Amygdala (tissue), 56 donors: ENCODE data around the gene KLHL9.
A peak's percentile ranks its signal among the peaks of the same experiment; 100 is the strongest.

Experiments used
- DNase-seq, 56 donors: peaks; one replicate each; lab custom pipeline; 2025; lab: John Stamatoyannopoulos, UW

The KLHL9 gene

DNA sequence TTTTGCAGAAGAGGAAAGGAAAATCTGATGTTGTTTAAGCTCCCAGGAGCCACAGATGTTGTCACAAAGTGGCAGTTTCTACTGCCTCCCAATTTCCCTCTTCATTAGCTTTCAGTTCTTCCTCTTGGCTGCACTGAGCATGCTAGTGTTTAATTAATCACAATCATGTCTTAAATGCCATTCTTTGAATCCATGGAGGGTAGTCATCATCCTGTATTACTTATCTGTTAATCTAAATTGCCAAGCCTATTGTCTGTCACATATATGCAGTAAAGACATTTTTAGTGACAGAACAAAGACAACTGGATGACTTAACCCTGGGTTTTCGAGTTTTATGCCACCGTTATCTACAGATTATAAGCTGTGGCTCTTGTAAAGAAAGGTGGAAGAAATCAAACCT lies 14.7 kb downstream of the KLHL9 start:
- no peak for DNase-seq

DNA sequence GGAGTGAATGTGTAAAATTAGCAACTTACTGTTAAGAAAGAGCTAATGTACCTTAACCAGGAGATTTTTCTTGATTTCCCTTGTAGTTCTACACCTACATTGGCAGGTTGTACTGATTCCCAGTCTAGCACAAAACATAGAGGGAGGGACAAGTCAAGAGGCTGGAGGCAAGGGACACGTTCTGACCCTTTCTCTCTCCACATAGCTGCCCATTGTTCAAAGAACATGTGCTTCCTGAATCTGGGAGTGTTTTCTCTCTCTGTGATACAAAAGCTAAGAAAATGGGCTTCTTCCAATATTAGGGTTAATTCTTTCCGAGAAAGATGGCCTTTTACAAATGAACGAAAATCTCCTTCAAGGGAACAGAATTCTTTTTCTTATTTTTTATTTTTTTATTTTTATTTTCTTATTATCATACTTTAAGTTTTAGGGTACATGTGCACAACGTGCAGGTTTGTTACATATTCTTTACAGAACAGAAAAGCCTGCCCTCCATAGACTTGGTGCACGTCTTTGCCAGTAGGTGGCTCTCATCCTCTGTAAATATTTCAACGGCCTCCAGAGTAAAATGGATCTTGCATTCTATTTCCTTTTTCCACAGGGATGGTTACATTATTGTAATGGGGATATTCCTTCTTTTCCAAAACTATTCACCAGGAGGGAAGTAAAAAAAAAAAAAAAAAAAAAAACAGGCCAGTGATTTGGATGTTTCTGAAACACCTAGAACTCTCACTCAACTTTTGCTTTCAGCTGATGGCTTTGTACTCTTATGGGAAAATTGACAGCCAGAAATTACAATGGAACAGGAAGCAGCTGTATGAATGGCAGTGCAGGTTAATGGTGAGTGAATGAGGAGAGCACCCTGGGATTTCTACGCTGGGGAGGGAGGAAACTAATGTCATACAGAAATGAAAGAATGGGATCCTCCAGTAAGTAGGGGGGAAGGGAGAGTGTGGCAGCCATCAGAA lies 17.0 kb downstream of the KLHL9 start:
- DNase-seq = peak in 11 of 56 donors; percentile 2 to 71 (median 9)

DNA sequence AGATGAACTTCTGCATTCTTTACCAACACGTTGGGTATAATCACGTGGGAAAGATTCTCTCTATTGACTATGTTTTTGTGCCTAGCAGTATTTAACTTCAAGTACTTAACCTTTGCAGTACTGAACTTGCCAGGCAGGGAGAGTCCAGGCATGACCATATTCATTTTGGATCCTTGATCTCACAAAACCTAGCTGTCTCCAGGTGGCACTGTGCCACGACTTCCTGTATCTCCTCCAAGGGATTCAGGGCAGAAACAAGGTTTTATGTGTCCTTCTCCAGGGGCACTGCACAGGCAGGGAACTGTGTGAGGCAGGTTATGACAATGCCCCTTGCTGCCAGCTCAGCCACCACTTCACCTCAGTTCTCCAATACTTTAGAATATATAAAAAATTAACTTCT lies 18.3 kb downstream of the KLHL9 start:
- DNase-seq = no peak

DNA sequence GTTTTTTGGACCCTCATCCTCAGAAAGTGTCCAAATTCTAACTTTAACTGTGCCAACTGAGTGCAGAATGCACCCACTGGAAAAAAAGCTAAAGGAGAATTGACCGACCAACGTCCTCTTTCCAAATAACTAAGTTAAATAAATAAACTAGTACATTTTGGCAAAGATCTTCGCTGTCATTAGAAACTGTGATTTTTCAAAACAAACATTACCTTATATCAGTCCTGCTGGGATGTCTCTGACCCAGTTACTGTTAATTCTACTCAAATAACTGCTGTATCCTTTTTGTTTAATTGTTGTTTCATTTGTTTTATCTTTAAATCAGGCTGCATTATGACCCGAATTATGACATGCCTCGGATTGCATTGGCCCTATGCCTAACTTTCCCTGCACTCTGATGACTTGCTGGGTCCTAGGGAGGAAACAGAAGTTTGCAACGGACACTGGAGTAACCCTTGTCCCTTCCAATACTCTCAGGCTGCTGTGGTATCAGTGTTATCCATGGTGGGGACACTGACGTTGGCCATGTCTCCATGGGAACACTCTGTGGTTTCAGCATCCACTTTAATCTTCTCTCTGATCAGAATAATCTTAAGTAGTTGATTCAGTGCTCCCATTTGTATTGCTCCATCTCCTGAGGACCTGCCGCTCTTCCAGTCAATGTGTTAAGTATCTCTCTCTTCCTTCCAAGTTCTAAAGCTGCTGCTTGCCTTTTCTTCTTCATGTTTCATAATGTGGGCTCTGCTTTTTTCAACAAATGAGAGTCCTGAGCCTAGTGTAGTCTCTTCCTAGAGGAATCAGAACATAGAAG lies 19.0 kb downstream of the KLHL9 start:
- DNase-seq = no peak

DNA sequence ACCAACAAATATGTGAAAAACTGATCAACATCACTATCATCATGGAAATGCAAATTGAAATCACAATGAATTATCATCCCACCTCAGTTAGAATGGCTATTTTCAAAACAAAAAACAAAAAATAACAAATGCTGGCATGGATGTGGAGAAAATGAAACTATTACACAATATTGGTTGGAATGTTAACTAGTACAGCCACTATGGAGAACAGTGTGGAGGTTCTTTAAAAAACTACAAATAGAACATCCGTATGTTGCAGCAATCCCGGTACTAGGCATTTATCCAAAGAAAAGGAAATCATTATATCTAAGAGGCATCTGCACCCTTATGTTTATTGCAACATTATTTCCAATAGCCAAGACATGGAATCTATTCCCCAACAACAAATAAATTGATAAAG lies 21.1 kb downstream of the KLHL9 start:
- no peak for DNase-seq

DNA sequence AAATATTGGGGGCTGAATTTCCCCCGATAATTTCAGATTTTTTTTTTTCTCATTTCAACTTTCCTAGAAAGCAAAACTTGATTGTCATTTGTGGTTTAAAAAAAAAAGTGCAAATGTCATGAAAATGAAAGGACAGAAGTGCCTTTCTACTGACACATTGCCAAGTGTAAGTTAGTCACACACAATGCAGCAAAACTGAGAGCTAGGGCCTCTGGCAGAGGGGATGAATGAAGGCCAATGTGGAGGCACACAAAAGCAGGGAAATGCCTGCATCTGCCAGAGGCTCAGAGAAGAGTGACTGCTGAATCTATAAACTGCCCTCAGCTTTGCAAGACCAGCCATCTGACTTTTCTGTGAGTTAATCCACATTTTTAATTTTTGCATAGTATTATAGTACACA lies 23.3 kb downstream of the KLHL9 start:
- DNase-seq = no peak

DNA sequence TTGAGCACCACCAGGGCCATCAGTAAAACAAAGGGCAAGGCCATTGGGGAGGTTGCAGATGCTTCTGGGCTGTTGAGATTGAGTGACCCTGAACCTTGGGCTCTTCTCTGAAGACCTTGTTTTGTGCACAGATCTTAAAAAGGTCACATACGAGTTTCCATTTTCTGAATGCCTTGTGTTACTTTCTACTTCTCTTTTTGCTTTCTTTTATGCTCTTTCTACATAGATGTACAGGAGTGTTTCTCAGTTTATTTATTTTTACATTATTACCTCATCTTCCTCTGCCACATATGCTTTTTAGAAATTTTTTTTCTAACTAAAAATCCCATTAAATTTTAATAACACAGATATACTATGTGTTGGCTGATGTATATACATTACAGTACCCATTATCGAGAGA lies 30.0 kb downstream of the KLHL9 start, which contains the start of gene IFNA5:
Gene IFNA5 (minus strand): TSS at position 101 of the 400 bp plus-strand sequence. CDS start 57 bp downstream, at position 44.
- DNase-seq = no peak

DNA sequence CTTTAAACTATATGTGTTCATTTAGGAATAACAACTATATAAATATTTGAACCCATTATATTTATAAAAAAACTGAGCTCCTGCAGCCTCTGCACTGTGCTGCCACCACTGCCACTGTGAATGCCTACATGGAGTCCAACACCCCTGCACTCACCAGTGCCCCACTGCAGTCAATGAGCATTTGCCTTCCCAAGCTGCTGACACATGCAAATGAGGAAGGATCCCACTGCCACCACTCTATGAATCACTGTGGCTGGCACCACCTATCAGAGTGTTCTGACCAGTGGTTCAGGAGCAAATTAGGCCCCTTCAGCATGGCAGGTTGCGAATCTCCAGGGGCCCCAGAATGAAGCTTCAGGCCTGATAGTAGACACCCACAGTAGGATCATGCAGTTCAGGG lies 39.2 kb downstream of the KLHL9 start:
- DNase-seq = no peak

DNA sequence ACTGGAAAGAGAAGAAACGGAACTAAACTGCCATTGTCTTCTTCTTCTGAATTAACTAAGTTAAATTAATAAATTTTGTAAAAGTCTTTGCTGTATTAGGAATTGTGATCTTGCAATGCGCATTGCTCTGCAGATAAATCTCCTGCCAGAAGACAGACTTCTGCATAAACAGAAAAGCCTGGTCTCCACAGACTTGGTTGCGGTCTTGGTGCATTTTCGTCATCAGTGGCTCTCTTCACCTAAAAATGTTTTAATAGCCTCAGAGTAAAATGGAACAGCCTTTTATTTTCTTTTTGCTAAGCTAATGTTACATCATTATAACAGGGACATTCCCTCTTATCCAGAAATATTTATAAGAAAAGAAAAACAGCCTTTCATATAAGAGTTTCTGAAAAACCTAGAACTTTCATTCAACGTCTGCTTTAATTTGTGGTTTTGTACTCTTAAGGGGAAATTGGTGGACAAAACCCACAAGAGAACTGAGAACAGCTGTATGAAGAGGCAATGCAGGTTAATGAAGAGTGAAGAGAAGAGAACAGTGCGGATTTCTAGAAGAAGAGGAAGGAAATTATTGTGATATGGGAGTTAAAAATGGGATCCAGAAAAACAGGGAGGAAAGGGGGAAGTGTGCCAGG lies 40.2 kb downstream of the KLHL9 start:
- DNase-seq = no peak

DNA sequence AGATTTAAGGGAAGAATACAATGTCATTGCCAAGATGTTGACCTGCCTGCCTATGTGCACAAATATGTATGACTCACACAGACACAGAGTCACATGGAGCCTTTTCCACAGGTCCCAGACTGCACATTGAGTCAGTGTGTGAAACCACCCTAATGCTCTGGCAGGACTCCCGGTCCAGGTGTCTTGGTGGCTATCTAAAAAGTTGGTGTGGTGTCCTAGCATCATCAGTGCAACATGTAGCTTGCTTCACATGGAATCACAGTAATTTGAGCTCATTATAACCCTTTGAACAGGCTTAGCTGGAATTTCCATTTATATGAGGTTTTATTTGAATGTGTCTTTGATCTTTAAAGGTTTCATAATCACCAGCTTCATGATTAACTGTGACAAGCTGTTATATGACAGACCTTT lies 40.8 kb downstream of the KLHL9 start:
- DNase-seq = no peak

DNA sequence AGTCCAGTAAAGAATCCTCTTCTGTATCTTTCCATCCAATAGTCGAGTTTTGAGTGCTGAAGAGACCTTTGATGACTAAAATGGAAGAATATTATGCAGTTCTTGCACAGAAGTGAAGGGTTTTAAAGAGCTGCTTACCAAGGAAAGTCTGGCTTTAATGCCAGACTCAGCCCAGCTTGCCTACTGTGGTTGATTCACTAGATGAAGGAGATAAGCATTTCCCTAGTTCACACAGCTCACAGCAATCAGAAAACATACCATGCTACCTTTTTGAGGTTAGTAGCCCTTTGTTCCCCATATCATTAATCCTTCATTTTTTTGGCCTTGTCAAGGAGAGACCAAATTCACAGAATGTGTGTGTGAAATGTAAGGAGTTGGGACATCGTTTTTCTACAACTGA lies 45.4 kb downstream of the KLHL9 start:
- DNase-seq = no peak

DNA sequence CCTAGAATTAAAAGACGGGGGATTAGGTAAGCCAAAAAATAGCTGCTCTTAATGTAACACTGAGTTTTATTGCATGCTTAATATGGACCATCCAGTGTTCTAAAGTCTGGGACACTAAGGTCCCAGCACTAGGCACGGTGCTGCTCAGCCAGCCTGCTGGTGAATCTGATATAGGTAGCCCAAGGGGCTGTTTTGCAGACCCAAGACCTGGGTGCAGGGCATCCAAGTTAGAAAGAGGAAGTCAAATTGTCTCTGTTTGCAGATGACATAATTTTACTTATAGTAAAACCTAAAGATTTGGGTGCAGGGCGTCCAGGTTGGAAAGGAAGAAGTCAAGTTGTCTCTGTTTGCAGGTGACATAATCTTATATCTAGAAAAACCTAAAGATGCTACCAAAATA lies 47.9 kb downstream of the KLHL9 start:
- DNase-seq = no peak

DNA sequence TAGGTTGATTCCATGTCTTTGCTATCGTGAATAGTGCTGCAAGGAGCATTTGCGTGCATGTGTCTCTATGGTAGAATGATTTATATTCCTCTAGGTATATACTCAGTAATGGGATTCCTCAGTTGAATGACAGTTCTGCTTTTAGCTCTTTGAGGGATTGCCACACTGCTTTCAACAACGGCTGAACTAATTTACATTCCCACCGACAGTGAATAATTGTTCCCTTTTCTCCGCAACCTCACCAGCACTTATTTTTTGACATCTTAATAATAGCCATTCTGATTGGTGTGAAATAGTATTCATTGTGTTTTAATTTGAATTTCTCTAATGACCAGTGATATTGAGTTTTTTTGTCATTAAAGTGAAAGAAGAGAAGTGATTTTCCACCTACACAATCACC lies 48.5 kb downstream of the KLHL9 start:
- no peak for DNase-seq

DNA sequence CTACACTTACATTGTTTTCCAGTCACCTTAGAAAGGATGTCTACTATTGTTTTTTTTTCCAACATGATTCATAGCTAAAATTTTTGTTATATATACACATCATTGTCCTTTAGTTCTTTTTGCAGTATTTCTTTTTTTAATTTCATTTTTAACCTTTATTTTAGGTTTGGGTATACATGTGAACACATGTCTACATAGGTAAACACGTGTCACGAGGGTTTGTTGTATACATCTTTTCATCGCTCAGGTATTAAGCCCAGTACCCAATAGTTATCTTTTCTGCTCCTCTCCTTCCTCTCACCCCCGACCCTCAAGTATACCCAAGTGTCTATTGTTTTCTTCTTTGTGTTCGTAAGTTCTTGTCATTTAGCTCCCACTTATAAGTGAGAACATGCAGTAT lies 49.1 kb downstream of the KLHL9 start:
- DNase-seq = no peak

DNA sequence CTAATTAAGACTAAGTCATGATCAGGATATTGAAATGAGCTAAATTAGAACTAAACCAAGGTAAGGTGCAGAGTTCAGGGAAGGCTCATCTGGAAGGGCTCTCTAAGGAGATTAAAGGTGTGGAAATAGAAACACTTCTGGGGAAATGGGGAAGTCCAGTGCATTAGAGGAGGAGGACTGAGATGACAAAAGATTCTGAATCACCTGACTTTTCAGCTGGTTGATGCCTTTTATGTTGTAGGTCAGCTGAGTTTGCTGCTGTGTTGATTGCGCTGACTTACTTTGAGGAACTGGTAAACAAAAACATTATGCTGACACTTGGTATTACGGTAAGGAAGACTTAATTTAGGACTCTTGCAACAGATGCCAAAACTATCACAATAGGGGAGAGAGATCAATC lies 53.9 kb downstream of the KLHL9 start:
- no peak for DNase-seq
